Measurements from ENCODE around the gene FOXP2. TPM values are rescaled to one million over a fixed set of nuclear protein-coding genes. Genes with fewer than 3 reads are reported as not detected.

The FOXP2 gene
- total RNA-seq, 1 donor from 2014 or later = 7.6 TPM

DNA sequence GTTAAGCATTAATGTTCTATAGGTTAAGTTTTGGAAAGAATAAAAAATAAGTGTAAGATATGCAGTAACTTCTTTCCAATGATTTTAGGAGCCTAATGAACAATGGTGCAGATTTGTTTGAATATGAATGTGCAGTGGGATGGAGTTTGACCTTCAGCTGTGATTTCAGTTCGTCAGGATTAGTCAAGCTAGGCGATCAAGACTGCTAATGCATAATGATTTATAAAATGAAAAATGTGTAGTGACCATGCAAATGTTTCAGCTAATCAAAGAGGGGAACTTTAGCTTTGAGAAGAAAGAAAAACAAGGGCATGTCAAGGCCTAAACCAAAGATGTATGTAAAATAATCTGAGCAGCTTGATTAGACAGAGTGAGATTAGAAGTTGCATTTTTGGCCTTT lies 208.5 kb downstream of the FOXP2 start:
- ATAC-seq = no peak
- H3K27ac ChIP-seq = no peak overlapping the region
- H3K36me3 ChIP-seq = no peaks in the 10 kb centered on the region
- TF ChIP-seq, protein P1, sequence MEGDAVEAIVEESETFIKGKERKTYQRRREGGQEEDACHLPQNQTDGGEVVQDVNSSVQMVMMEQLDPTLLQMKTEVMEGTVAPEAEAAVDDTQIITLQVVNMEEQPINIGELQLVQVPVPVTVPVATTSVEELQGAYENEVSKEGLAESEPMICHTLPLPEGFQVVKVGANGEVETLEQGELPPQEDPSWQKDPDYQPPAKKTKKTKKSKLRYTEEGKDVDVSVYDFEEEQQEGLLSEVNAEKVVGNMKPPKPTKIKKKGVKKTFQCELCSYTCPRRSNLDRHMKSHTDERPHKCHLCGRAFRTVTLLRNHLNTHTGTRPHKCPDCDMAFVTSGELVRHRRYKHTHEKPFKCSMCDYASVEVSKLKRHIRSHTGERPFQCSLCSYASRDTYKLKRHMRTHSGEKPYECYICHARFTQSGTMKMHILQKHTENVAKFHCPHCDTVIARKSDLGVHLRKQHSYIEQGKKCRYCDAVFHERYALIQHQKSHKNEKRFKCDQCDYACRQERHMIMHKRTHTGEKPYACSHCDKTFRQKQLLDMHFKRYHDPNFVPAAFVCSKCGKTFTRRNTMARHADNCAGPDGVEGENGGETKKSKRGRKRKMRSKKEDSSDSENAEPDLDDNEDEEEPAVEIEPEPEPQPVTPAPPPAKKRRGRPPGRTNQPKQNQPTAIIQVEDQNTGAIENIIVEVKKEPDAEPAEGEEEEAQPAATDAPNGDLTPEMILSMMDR (IDR thresholded peaks at IDR 0.05) = no peak
- no peaks in the 10 kb centered on the region for H3K4me1 ChIP-seq
- no peak for DNase-seq
- no peaks in the 10 kb centered on the region for H3K9me3 ChIP-seq
- H3K27me3 ChIP-seq = no peaks in the 10 kb centered on the region
- no peak overlapping the region for H3K4me3 ChIP-seq
- intact Hi-C loops (cut with DNase I) = no loop called here

- Histone ChIP-seq H3K36me3 (no peaks in the 10 kb centered on the region), H3K4me3 (no peak overlapping the region), H3K4me1 (no peaks in the 10 kb centered on the region), H3K9me3 (no peaks in the 10 kb centered on the region), H3K27me3 (no peaks in the 10 kb centered on the region), H3K27ac (no peak overlapping the region)
- no peak for DNase-seq
- ATAC-seq = no peak
- intact Hi-C loops (cut with DNase I) = no loop called here
- TF ChIP-seq, protein P1 (IDR thresholded peaks at IDR 0.05) = no peak
These were observed 212.6 kb downstream of the FOXP2 start for GRCh38 chr7:114627231-114627630.

DNA sequence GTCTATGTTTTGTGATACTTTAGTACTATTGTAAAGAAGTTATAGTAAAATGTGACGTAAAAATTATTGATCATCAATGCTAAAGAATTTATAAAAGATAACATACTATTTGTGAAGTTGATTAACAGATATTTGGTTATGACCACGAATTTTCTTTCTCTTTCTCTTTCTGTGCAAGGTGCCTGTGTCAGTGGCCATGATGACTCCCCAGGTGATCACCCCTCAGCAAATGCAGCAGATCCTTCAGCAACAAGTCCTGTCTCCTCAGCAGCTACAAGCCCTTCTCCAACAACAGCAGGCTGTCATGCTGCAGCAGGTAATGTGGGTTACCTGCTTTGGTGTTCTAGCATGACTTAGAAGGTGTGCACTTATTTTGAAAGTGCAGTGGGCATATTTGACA lies 213.7 kb downstream of the FOXP2 start:
- TF ChIP-seq, protein P1 (IDR thresholded peaks at IDR 0.05) = no peak
- DNase-seq = no peak
- no peak overlapping the region for H3K27ac ChIP-seq

DNA sequence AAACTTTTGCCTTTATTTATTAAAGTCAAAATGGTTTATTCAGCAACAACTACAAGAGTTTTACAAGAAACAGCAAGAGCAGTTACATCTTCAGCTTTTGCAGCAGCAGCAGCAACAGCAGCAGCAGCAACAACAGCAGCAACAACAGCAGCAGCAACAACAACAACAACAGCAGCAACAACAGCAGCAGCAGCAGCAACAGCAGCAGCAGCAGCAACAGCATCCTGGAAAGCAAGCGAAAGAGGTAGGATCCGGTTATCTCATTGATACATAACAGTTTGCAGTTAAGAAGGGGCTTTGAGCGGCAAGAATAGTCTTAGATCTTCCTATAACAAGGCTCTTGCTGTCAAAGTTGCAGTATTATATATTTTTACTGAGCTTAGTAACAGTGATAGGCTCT lies 215.1 kb downstream of the FOXP2 start:
- DNase-seq (no peak), ATAC-seq (no peak)
- intact Hi-C loops (cut with DNase I) = no loop called here
- Histone ChIP-seq H3K9me3 (no peaks in the 10 kb centered on the region), H3K27ac (no peak overlapping the region), H3K36me3 (no peaks in the 10 kb centered on the region), H3K4me1 (no peaks in the 10 kb centered on the region), H3K27me3 (no peaks in the 10 kb centered on the region), H3K4me3 (no peak overlapping the region)
- TF ChIP-seq, protein P1 (IDR thresholded peaks at IDR 0.05) = no peak

More for the DNA sequence above, 213.7 kb downstream of the FOXP2 start:
- H3K27me3 ChIP-seq = no peaks in the 10 kb centered on the region
- no peak overlapping the region for H3K4me3 ChIP-seq
- no peaks in the 10 kb centered on the region for H3K9me3 ChIP-seq
- intact Hi-C loops (cut with DNase I) = no loop called here
- no peaks in the 10 kb centered on the region for H3K36me3 ChIP-seq
- no peak for ATAC-seq
- no peaks in the 10 kb centered on the region for H3K4me1 ChIP-seq

- Histone ChIP-seq H3K9me3 (no peaks in the 10 kb centered on the region), H3K4me3 (no peak overlapping the region), H3K36me3 (no peaks in the 10 kb centered on the region), H3K27me3 (no peaks in the 10 kb centered on the region), H3K4me1 (no peaks in the 10 kb centered on the region), H3K27ac (no peak overlapping the region)
- intact Hi-C loops (cut with DNase I) = no loop called here
- DNase-seq (no peak), ATAC-seq (no peak)
- TF ChIP-seq, protein P1 (IDR thresholded peaks at IDR 0.05) = no peak
These were observed 215.8 kb downstream of the FOXP2 start for GRCh38 chr7:114630201-114630990.
